DND-41 (cell line): ENCODE data around the gene TRMT10A.

ENCODE experiments used
- ATAC-seq: fragments of 200-7000 bp; cut with Tn5 transposase; 3 replicates; pipeline ENCODE4 v1.9.1; 2021; ENCODE audit warnings: low read depth; ENCODE audit not compliant: insufficient read depth
- DNase-seq: peaks from one replicate; pipeline ENCODE4 v3.0.0-alpha.2; 2020
- H2AFZ ChIP-seq: 2 replicates; pipeline ENCODE4 v1.6.0; 2012; ENCODE audit warnings: low read depth, low read length
- H3K27ac ChIP-seq: 2 replicates; pipeline ENCODE4 v1.5.1; 2012; ENCODE audit warnings: low read length, inconsistent platforms
- H3K27me3 ChIP-seq: fragments of 200-600 bp; sonication (generic); 2 replicates; pipeline ENCODE4 v1.6.0; 2012; ENCODE audit warnings: low read length, mild to moderate bottlenecking, inconsistent platforms; ENCODE audit not compliant: insufficient read depth, poor library complexity
- H3K36me3 ChIP-seq: 2 replicates; pipeline ENCODE4 v1.5.1; 2012; ENCODE audit warnings: low read length, inconsistent platforms; ENCODE audit not compliant: insufficient read depth
- H3K4me1 ChIP-seq: 2 replicates; pipeline ENCODE4 v1.5.1; 2012; ENCODE audit warnings: mild to moderate bottlenecking, low read length; ENCODE audit not compliant: insufficient read depth
- H3K4me2 ChIP-seq: 2 replicates; pipeline ENCODE4 v1.6.0; 2012; ENCODE audit warnings: mild to moderate bottlenecking, moderate library complexity, low read length, inconsistent platforms; ENCODE audit not compliant: insufficient read depth
- H3K4me3 ChIP-seq, 2 experiments: fragments of 200-600 bp in 1 of 2; shearing (Covaris generic) in 1 of 2; 2 replicates each; pipeline ENCODE4 v1.5.1; 2012 to 2016; ENCODE audit warnings: inconsistent platforms in 2 of 2, low read length in 2 of 2, mild to moderate bottlenecking in 2 of 2, low read depth in 1 of 2, moderate library complexity in 1 of 2
- H3K79me2 ChIP-seq: 2 replicates; pipeline ENCODE4 v1.6.0; 2012; ENCODE audit warnings: low read length, inconsistent platforms; ENCODE audit not compliant: insufficient read depth
- H3K9ac ChIP-seq: 2 replicates; pipeline ENCODE4 v1.6.0; 2012; ENCODE audit warnings: low read depth, mild to moderate bottlenecking, inconsistent platforms, low read length, moderate library complexity
- H3K9me3 ChIP-seq: 2 replicates; pipeline ENCODE4 v1.5.1; 2012; ENCODE audit warnings: low read length, moderate library complexity, mild to moderate bottlenecking, inconsistent platforms; ENCODE audit not compliant: insufficient read depth, severe bottlenecking
- H4K20me1 ChIP-seq: 2 replicates; pipeline ENCODE4 v1.6.0; 2012; ENCODE audit warnings: low read length; ENCODE audit not compliant: insufficient read depth
- CTCF ChIP-seq: IDR thresholded peaks from 2 replicates; pipeline ENCODE4 v1.5.1; 2012; ENCODE audit warnings: borderline replicate concordance, low read length, moderate library complexity, mild to moderate bottlenecking; ENCODE audit not compliant: poor library complexity, severe bottlenecking; ENCODE audit errors: extremely low read depth
- EZH2 ChIP-seq: IDR thresholded peaks from 3 replicates; pipeline ENCODE4 v1.6.1; 2012; ENCODE audit warnings: borderline replicate concordance, low read depth, mild to moderate bottlenecking, moderate library complexity, low read length, inconsistent platforms; ENCODE audit not compliant: severe bottlenecking

Gene TRMT10A

DNA sequence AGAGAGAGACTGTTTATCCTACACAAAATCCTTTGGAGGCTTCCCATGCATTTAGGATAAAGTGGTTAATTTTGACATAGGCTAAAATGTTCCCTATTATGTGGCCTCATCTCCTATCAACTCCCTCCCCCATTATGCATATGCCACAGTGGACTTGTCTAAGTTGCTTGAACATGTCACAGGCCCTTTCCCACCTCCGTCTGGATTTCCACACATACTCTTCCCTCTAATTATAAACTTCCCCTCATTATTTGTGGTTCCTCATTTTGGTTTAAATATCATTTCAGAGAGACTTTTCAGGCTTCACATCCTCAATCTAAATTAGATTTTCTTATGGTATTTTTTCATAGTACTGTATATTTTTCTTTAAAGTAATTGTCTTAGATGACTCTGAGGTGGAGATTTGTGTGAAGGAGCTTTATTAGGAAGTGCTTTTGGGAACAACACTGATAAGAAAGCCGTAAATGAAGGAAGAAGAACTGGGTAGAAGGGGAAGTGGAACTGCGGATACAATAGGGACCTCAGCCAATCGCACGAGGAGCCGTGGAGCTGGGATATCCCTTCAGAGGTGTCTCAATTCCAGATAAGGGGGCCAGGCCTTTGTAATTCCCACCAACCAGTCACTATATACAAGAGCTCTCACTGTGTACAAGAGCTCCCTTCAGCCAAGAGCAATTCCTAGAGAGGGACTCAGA is 45.1 kb downstream of the TRMT10A start:
- DNase-seq (no peak), ATAC-seq (no peak)
- Histone ChIP-seq H3K4me1 (no peaks in the 10 kb centered on the region), H3K4me2 (no peak overlapping the region), H3K79me2 (no peaks in the 10 kb centered on the region), H3K9me3 (no peaks in the 10 kb centered on the region), H2AFZ (no peak overlapping the region), H3K4me3 (no peak overlapping the region), H3K9ac (no peak overlapping the region), H4K20me1 (no peaks in the 10 kb centered on the region), H3K27me3 (peaks cover 4% of the 10 kb centered on the region), H3K27ac (no peak overlapping the region), H3K36me3 (no peaks in the 10 kb centered on the region)
- TF ChIP-seq CTCF, result no peak
- TF ChIP-seq EZH2, result no peak

DNA sequence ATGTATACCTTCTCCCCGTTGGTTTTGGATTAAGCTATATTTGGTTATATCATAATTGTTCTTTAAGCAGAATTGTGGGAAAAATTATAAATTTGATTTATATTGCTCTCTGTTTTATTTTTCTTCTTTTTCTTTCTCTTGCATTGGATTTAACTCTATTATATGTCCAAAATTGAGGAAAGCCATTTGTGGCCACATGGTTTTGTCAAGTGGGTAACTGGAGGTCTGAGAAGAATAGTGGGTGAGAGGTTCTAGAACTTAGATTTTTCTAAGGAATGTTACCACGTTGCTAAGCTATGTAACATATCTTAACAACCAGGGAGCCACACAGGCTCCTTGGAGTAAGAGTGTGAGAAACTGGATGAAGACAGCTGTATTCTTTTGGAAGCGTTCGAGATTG is 53.1 kb downstream of the TRMT10A start, which contains the start of gene C4orf17:
Gene C4orf17 (plus strand): TSS at position 301 of the 400 bp plus-strand sequence. CDS start 2,061 bp downstream, outside the sequence.
- H2AFZ ChIP-seq, result no peak within 1 kb of the TSS

GRCh38 chr4:99507762-99508161 is 56.1 kb downstream of the TRMT10A start:
- Histone ChIP-seq H3K27ac (no peak overlapping the region), H3K79me2 (no peaks in the 10 kb centered on the region), H3K4me3 (no peak overlapping the region), H3K4me2 (no peak overlapping the region), H4K20me1 (no peaks in the 10 kb centered on the region), H3K27me3 (no peaks in the 10 kb centered on the region), H3K9me3 (no peaks in the 10 kb centered on the region), H3K4me1 (peaks cover 45% of the 10 kb centered on the region), H2AFZ (no peak overlapping the region), H3K36me3 (no peaks in the 10 kb centered on the region), H3K9ac (no peak overlapping the region)
- TF ChIP-seq CTCF (no peak), EZH2 (no peak)
- ATAC-seq (peak; percentile 84), DNase-seq (peak; percentile 68)

More for the DNA sequence above, 53.1 kb downstream of the TRMT10A start, which contains the start of gene C4orf17:
- ATAC-seq (no peak), DNase-seq (no peak)
- no peaks in the 10 kb centered on the region for H3K36me3 ChIP-seq
- no peaks in the 10 kb centered on the region for H3K9me3 ChIP-seq
- no peaks in the 10 kb centered on the region for H3K79me2 ChIP-seq
- no peaks in the 10 kb centered on the region for H4K20me1 ChIP-seq
- H3K27ac ChIP-seq, result no peak within 1 kb of the TSS
- H3K27me3 ChIP-seq, result no peaks in the 10 kb centered on the region
- H3K4me1 ChIP-seq, result peaks cover 25% of the 10 kb centered on the region
- TF ChIP-seq EZH2, result no peak
- TF ChIP-seq CTCF, result no peak
- no peak within 1 kb of the TSS for H3K4me2 ChIP-seq
- no peak within 1 kb of the TSS for H3K9ac ChIP-seq
- H3K4me3 ChIP-seq, result no peak within 1 kb of the TSS

- H3K27ac ChIP-seq, result no peak overlapping the region
- H3K27me3 ChIP-seq, result no peaks in the 10 kb centered on the region
- TF ChIP-seq EZH2 (no peak), CTCF (no peak)
- H3K9ac ChIP-seq, result no peak overlapping the region
- no peak overlapping the region for H3K4me3 ChIP-seq
- no peaks in the 10 kb centered on the region for H3K36me3 ChIP-seq
- no peaks in the 10 kb centered on the region for H4K20me1 ChIP-seq
- H3K79me2 ChIP-seq, result no peaks in the 10 kb centered on the region
- H3K4me1 ChIP-seq, result peaks cover 45% of the 10 kb centered on the region
- H2AFZ ChIP-seq, result no peak overlapping the region
- H3K4me2 ChIP-seq, result no peak overlapping the region
- ATAC-seq (no peak), DNase-seq (no peak)
- no peaks in the 10 kb centered on the region for H3K9me3 ChIP-seq
These were observed 56.5 kb downstream of the TRMT10A start for GRCh38 chr4:99507349-99507748.
